DOHH2 (cell line): ENCODE data around the gene PADI1.

Experiments used
- H3F3A ChIP-seq: fragments of 200-600 bp; sonication (generic), shearing (Covaris generic); 2 replicates; pipeline ENCODE4 v1.6.0; 2016; ENCODE audit warnings: antibody characterized with exemption, mild to moderate bottlenecking; ENCODE audit not compliant: control insufficient read depth, insufficient read depth
- H3K27ac ChIP-seq: fragments of 200-600 bp; sonication (generic); 2 replicates; pipeline ENCODE4 v1.5.1; 2014; ENCODE audit warnings: low read depth, mild to moderate bottlenecking, low read length, moderate library complexity
- H3K27me3 ChIP-seq: fragments of 200-600 bp; sonication (generic); 2 replicates; pipeline ENCODE4 v1.6.1; 2014; ENCODE audit warnings: mild to moderate bottlenecking, low read length, mixed read lengths; ENCODE audit not compliant: control insufficient read depth
- H3K36me3 ChIP-seq: fragments of 200-600 bp; sonication (generic); 2 replicates; pipeline ENCODE4 v1.6.1; 2014; ENCODE audit warnings: mild to moderate bottlenecking, low read length, moderate library complexity, mixed read lengths; ENCODE audit not compliant: control insufficient read depth
- H3K4me1 ChIP-seq: fragments of 200-600 bp; sonication (generic); 2 replicates; pipeline ENCODE4 v1.6.1; 2014; ENCODE audit warnings: mild to moderate bottlenecking, low read length, mixed read lengths; ENCODE audit not compliant: control insufficient read depth
- H3K4me2 ChIP-seq: fragments of 200-600 bp; sonication (generic); 2 replicates; pipeline ENCODE4 v1.6.0; 2014; ENCODE audit warnings: mild to moderate bottlenecking, low read length, moderate library complexity
- H3K4me3 ChIP-seq: fragments of 200-600 bp; sonication (generic); 2 replicates; pipeline ENCODE4 v1.5.1; 2014; ENCODE audit warnings: mild to moderate bottlenecking, low read length, mixed read lengths
- H3K79me2 ChIP-seq: fragments of 200-600 bp; sonication (generic); 2 replicates; pipeline ENCODE4 v1.6.1; 2014; ENCODE audit warnings: mild to moderate bottlenecking, low read length, mixed read lengths; ENCODE audit not compliant: control insufficient read depth
- H3K9me2 ChIP-seq: fragments of 200-600 bp; sonication (generic); replicated peaks from 2 replicates; pipeline ENCODE4 v1.6.1; 2014; ENCODE audit warnings: mild to moderate bottlenecking, low read length, mixed read lengths; ENCODE audit not compliant: control insufficient read depth
- H3K9me3 ChIP-seq: fragments of 200-600 bp; sonication (generic); 2 replicates; pipeline ENCODE4 v1.6.1; 2014; ENCODE audit warnings: antibody characterized with exemption, low read length, mixed read lengths; ENCODE audit not compliant: control insufficient read depth, insufficient read depth
- H4K20me1 ChIP-seq: fragments of 200-600 bp; sonication (generic); 2 replicates; pipeline ENCODE4 v1.6.0; 2014; ENCODE audit warnings: low read depth, mild to moderate bottlenecking, antibody characterized with exemption, low read length, moderate library complexity; ENCODE audit not compliant: control insufficient read depth, insufficient read depth
- CTCF ChIP-seq: fragments of 200-600 bp; sonication (generic); IDR thresholded peaks from one replicate; pipeline ENCODE4 v1.5.1; 2014; ENCODE audit warnings: antibody characterized with exemption, mild to moderate bottlenecking, low read depth, low read length; ENCODE audit not compliant: poor library complexity, severe bottlenecking
- EZH2phosphoT487 ChIP-seq: fragments of 200-600 bp; sonication (generic); IDR thresholded peaks from 2 replicates; pipeline ENCODE4 v1.6.1; 2017; ENCODE audit warnings: borderline replicate concordance, mild to moderate bottlenecking, antibody characterized with exemption, low read length, moderate library complexity, mixed read lengths

Gene PADI1

GRCh38 chr1:17168091-17168876 is 36.6 kb upstream of the PADI1 start:
- Histone ChIP-seq H3K9me2 (no peaks in the 10 kb centered on the region), H3K27me3 (0 out of 2 replicates have a peak, but pooled peaks cover under 1% of the 10 kb centered on the region), H3K4me3 (no peak overlapping the region), H4K20me1 (no peaks in the 10 kb centered on the region), H3K9me3 (no peaks in the 10 kb centered on the region), H3K4me2 (no peak overlapping the region), H3K4me1 (no peaks in the 10 kb centered on the region), H3K27ac (no peak overlapping the region), H3F3A (no peaks in the 10 kb centered on the region), H3K36me3 (no peaks in the 10 kb centered on the region), H3K79me2 (no peaks in the 10 kb centered on the region)
- no peak for TF ChIP-seq EZH2phosphoT487
- no peak for TF ChIP-seq CTCF

GRCh38 chr1:17170571-17170970 is 34.4 kb upstream of the PADI1 start:
- H3K27me3 ChIP-seq = 0 out of 2 replicates have a peak, but pooled peaks cover 5% of the 10 kb centered on the region
- H3K27ac ChIP-seq = no peak overlapping the region

GRCh38 chr1:17173217-17173616 is 31.7 kb upstream of the PADI1 start:
- H3K4me1 ChIP-seq = no peaks in the 10 kb centered on the region
- TF ChIP-seq EZH2phosphoT487 = no peak
- TF ChIP-seq CTCF = no peak
- H3K79me2 ChIP-seq = no peaks in the 10 kb centered on the region
- H3F3A ChIP-seq = no peaks in the 10 kb centered on the region
- no peaks in the 10 kb centered on the region for H3K36me3 ChIP-seq
- no peak overlapping the region for H3K4me2 ChIP-seq
- peaks cover 18% of the 10 kb centered on the region for H3K27me3 ChIP-seq
- no peak overlapping the region for H3K4me3 ChIP-seq
- H3K9me3 ChIP-seq = no peaks in the 10 kb centered on the region
- H3K9me2 ChIP-seq = no peaks in the 10 kb centered on the region
- H4K20me1 ChIP-seq = no peaks in the 10 kb centered on the region
- H3K27ac ChIP-seq = no peak overlapping the region

More at GRCh38 chr1:17170571-17170970, 34.4 kb upstream of the PADI1 start:
- no peaks in the 10 kb centered on the region for H3K9me2 ChIP-seq
- H3K9me3 ChIP-seq = no peaks in the 10 kb centered on the region
- no peaks in the 10 kb centered on the region for H3F3A ChIP-seq
- H3K4me1 ChIP-seq = no peaks in the 10 kb centered on the region
- H3K4me2 ChIP-seq = no peak overlapping the region
- no peaks in the 10 kb centered on the region for H4K20me1 ChIP-seq
- H3K4me3 ChIP-seq = no peak overlapping the region
- H3K79me2 ChIP-seq = no peaks in the 10 kb centered on the region
- H3K36me3 ChIP-seq = no peaks in the 10 kb centered on the region
- TF ChIP-seq CTCF (no peak), EZH2phosphoT487 (no peak)
